Measurements from ENCODE around the gene FAM241A.

DNA sequence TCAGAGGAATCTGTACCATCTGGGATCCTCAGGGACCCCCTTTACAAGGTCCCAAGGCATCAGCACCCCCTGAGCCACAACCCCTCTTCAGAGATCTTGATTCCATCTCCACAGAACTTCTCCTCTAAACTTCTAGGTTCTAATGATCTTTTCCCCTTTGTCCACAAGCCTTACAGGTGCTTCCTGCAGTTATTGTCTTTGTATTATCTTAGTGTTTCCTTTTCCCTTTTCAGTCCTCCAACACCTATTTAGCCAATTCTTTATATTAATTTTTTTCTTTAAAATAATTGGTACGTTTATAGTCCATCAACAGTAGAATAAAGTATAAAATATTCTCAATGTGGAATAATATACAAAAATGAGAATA is 35.2 kb upstream of the FAM241A start:
- TF ChIP-seq, protein P1, sequence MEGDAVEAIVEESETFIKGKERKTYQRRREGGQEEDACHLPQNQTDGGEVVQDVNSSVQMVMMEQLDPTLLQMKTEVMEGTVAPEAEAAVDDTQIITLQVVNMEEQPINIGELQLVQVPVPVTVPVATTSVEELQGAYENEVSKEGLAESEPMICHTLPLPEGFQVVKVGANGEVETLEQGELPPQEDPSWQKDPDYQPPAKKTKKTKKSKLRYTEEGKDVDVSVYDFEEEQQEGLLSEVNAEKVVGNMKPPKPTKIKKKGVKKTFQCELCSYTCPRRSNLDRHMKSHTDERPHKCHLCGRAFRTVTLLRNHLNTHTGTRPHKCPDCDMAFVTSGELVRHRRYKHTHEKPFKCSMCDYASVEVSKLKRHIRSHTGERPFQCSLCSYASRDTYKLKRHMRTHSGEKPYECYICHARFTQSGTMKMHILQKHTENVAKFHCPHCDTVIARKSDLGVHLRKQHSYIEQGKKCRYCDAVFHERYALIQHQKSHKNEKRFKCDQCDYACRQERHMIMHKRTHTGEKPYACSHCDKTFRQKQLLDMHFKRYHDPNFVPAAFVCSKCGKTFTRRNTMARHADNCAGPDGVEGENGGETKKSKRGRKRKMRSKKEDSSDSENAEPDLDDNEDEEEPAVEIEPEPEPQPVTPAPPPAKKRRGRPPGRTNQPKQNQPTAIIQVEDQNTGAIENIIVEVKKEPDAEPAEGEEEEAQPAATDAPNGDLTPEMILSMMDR (conservative IDR thresholded peaks at IDR 0.05 in 1 of 2, IDR thresholded peaks at IDR 0.05 in 1 of 2; ENCODE audit: low read depth in 1 of 2, low read length in 2 of 2) = no peak
- TF ChIP-seq EZH2 (IDR thresholded peaks at IDR 0.05; ENCODE audit: low read length, missing control alignments) = no peak
